LNCAP (cell line): Measurements from ENCODE around the gene CCKAR.

Experiments used
- TF ChIP-seq, protein P1 (sequence below): fragments of 450-650 bp; IDR thresholded peaks from 2 replicates; pipeline ENCODE4 v1.5.1; 2017; ENCODE audit warnings: mild to moderate bottlenecking

The CCKAR gene, protein sequence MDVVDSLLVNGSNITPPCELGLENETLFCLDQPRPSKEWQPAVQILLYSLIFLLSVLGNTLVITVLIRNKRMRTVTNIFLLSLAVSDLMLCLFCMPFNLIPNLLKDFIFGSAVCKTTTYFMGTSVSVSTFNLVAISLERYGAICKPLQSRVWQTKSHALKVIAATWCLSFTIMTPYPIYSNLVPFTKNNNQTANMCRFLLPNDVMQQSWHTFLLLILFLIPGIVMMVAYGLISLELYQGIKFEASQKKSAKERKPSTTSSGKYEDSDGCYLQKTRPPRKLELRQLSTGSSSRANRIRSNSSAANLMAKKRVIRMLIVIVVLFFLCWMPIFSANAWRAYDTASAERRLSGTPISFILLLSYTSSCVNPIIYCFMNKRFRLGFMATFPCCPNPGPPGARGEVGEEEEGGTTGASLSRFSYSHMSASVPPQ

DNA sequence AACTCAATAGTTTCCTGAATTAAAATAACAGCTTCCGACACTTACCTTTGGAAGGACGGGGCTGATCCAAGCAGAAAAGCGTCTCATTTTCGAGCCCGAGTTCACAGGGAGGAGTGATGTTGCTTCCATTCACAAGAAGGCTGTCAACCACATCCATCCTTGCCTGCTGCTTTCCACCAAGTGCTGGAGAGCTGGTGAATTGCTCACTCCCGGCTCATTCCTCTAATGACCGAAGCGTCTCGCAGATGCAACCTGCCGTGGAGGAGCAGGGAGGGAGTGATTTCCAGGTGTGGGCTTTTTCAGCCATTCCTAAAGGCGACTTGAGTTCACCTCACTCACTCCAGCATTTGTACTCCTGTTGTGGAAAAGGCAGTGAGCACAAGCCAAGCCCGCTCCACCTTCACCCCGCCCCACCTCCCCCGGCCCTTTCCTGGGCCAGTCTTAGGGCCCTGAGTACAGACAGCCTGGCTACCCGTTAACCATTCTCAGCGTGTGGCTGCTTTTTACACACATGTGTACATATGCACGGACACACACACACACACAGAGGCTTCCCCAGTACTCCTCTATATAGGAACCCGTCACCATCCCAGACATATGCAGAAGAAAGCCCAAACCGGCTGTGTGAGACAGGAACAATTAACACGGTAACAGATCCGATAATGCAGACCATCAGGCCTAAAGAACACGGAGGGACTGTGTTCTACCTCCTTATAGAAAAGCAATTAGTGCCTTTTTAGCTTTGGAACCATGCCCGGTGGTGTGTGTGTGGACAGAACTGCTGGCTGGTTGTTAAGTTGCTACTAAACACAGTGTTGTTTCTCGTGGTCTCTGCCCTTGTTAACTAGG is at the start of gene CCKAR:
Gene CCKAR, minus strand, starts transcription at position 374 of the 849 bp plus-strand sequence. Its CDS starts 217 bp downstream, at position 157.
- TF ChIP-seq, protein P1, sequence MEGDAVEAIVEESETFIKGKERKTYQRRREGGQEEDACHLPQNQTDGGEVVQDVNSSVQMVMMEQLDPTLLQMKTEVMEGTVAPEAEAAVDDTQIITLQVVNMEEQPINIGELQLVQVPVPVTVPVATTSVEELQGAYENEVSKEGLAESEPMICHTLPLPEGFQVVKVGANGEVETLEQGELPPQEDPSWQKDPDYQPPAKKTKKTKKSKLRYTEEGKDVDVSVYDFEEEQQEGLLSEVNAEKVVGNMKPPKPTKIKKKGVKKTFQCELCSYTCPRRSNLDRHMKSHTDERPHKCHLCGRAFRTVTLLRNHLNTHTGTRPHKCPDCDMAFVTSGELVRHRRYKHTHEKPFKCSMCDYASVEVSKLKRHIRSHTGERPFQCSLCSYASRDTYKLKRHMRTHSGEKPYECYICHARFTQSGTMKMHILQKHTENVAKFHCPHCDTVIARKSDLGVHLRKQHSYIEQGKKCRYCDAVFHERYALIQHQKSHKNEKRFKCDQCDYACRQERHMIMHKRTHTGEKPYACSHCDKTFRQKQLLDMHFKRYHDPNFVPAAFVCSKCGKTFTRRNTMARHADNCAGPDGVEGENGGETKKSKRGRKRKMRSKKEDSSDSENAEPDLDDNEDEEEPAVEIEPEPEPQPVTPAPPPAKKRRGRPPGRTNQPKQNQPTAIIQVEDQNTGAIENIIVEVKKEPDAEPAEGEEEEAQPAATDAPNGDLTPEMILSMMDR = no peak

DNA sequence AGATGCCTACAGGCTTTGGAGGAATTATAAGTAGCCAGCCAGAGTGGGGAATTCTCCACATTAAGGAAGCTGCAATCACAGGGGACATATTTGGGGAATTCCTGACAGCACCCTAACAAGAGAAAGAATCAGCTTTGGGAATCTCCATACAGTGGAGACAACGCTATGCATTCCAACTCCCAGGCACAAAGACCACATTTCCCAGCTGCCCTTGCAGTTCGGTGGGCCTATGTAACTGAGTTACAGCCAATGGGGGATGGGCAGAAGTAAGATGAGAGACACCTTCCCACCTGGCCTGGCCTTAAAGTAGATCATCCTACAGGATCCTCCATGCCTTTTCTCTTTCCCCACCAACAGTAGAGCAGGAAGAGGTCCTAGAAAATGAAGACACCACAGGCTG is 43.4 kb upstream of the CCKAR start:
- TF ChIP-seq, protein P1 = no peak

DNA sequence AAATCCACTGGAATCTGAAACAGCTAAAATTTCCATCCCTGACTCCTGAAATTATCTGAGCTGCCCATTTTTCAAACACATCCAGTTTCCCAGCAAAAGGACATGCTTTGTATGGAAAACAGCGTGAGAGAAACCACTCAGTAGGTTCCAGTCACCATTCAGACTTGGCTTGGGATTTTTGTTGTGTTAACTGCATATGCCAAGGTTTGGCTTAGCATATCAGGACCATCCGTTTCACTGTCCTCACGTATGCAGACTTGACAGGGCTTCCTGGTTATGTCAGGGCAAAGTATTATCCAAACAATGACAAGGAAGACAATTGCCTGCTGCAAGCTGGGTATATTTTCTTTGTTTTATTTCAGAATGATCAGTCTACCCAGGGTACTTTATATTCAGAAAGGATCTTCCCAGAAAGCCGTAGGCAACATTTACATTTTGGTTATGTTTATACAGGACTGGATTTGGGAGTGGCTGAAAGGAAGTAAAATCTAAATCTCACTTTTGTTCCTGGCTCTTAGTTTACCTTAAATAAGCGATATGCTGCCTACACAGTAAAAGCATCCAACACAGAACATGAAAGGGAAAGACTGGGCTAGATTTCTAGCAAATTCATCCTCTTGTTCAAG is 41.3 kb upstream of the CCKAR start:
- TF ChIP-seq, protein P1 = no peak

DNA sequence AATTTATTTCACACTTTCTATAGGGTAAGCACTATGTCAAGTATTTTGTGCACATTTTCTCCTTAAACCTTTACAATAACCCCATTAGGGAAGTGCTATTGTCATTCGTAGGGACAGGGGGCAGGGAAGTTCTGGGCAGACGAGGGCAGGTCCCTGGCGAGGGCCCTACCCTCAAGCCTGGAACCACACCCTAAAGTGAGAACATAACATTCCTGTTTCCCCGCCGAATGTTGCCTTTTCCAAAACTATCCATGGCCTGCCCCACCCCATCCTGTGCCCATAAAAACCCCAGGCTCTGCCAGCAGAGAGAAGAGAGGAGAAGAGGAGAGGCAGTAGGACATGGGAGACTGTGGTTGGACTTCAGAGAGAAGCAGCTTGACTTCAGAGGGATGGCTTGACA is 39.8 kb upstream of the CCKAR start:
- TF ChIP-seq, protein P1 = no peak

DNA sequence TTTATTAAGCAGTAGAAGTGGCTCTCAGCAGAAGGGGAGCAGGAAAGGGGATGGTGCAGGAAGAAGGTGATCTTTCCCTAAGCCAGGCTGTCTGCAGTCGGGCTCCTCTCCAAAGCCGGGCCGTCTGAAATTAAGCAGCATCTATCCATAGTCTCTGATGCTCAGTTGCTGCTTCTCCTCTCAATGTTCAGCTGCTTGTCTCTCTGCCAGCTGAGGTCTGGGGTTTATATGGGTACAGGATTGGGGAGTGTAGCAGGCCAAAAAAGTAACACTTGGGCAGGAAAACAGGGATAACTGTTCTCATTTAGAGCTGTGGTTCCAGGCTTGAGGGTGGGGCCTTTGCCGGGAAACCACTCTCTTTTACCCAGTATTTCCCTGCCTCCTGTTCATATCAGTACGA is 39.2 kb upstream of the CCKAR start:
- TF ChIP-seq, protein P1 = no peak

DNA sequence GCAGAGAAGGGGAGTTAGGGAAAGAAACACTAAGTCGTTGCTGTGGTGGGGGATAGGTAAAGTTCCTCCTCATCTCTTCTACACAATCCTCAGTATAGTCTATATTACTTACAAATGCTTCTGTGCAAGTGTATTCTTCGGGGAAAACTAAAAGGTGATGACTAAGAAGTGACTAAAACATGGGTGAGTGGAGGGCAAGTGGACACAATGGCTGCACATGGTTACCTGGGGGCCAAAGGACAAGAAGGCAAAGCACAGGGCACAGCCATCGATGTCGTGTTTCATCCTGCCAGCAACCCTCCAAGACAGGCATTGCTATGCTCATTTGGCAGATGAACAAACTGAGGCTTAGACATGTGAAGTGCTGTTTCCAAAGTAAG is 35.5 kb upstream of the CCKAR start:
- TF ChIP-seq, protein P1 = no peak

DNA sequence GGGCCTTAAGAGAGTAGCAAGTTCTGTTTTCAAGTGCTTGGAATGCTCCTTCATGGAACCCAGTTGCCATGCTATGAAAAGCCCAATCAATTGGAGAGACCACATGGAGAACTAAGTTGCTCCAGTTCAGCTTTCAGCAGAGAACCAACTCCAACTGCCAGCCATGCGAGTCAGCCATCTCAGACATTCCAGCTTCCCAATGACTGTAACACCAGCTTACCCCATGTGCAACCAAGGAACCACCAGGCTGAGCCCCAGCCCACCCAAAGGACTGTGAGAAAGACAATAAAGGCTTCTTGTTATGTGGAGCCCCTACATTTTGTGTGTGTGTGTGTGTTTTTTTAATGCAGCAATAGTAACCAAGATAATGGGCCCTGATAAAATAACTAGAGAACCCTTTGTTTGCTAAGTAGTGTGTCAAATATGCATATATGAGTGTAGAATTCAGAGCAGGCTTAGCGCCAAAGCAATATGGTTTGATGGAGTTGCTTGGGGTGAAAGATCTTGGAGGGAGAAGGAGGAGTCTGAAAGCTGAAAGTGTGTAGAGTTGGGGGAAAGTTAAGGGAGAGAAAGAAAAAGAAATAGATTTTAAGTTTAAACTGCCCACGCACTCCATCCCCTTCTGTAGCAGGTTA is 35.0 kb upstream of the CCKAR start:
- TF ChIP-seq, protein P1 = no peak
